Left cardiac atrium (tissue), 4 donors: Measurements from ENCODE around the gene ZDHHC14. TPM values are rescaled to one million over a fixed set of nuclear protein-coding genes. Genes with fewer than 3 reads are reported as not detected.
"Not testable (repeated sequence)": the region's sequence is repeated elsewhere in the genome, so short reads cannot be mapped to it uniquely, and the experiment has no call there.

ENCODE experiments used
- ATAC-seq, 2 donors: fragments of 200-7000 bp; cut with Tn5 transposase; one replicate each; pipeline ENCODE4 v1.9.1; 2020; ENCODE audit warnings: mild to moderate bottlenecking in 2 of 2, moderate library complexity in 2 of 2
- DNase-seq: peaks from one replicate; pipeline ENCODE4 v3.0.0-alpha.2; 2020
- intact Hi-C, 2 donors: fragments of 100-400 bp; cut with DNase I; formaldehyde crosslinking; loops; one replicate each; pipeline versions ENCODE4 v1.14.1 to v1.15.1; 2022 to 2023
- total RNA-seq, 2 donors: library from RNA; stranded (reverse); fragmentation: NEBNext Ultra II Directional; extraction: Animal tissue kit (Norgen Biotek cat#: 25700); gene quantifications; one replicate each; pipeline ENCODE4 v1.2.1, GENCODE V29; 2021
- donor health status: DM: no; HTN: yes; CAD: no.
- donor health status: DM: no; HTN: yes; CAD: no; lungs with severe emphysema.
- donor health status: DM: yes; HTN: yes; CAD: no.
- donor health status: Dilated cardiomyopathy.

Gene ZDHHC14
- total RNA-seq, 2 donors from 2014 or later, result 12.1 to 12.3 TPM

DNA sequence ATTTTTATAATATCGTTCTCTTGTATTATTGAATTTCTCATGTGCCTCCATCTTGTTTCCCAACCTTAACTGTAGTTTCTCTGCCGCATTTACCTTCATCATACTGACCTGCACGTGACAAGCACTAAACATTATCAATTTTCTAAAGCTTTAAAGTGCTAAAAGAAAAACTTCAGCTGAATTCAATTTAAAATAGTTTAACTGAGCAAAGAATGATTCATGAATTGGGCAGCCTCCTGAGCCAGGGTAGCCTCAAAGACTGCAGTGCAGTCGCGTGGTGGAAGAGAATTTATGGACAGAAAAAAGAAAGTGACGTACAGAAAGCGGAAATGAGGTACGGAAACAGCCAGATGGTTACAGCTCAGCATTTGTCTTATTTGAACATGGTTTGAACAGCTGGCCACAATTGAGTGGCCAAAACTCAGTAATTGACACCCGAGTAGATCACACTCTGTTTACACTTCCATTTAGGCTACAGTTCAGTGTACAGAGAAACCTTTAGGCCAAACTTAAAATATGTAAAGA, 4.2 kb upstream of the ZDHHC14 start:
- ATAC-seq, result no peak
- intact Hi-C loops, result loop anchor here in 1 of 2 donors (10.0 kb wide), 1 partner anchor 62 kb away; no protein-coding TSS in a partner anchor
- DNase-seq, result no peak

DNA sequence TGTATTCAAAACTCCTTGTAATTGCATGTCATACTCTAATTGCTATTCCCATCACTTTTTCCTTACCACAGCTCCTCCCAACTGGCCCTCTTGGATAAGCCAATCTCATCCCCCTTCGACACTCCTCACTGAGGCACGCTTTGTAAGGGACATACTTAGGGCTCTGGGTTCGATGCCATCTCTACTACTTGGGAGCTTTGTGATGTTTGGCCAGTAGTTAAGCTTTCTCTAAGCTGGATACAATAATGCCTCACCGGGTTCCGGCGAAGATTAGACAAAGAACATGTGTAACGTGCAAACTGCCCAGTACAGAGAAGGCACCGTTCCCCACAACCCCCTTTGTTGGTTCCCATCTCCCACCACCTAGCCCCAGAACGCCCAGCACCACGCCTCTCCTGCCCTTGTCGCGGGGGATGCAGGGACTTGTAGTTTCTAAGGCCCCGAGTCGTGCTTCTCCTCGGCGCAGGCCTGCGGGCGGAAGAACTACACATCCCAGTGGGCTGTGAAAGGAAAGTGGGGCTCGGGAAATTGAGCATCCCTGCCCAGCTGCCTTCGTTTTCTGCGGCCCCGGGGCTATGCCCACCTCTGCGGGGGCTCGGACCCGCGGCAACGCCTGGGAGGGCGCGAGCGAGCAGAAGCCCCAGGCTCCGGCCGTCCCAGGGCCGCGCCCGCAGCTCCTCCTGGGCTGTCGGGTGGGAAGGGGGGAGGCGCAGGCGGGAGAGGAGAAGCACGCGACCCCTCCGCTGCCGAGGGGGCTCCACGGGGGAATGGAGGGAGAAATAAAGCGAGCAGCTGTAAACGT, 1.1 kb upstream of the ZDHHC14 start:
- DNase-seq (peak; percentile 93), ATAC-seq (peak; percentile 89 to 95)
- intact Hi-C loops, result loop anchor here (2.0 to 10.0 kb wide), 5 partner anchors 57 to 287 kb away; partner anchors contain the start of gene TMEM242 (in 1 of the 2)

DNA sequence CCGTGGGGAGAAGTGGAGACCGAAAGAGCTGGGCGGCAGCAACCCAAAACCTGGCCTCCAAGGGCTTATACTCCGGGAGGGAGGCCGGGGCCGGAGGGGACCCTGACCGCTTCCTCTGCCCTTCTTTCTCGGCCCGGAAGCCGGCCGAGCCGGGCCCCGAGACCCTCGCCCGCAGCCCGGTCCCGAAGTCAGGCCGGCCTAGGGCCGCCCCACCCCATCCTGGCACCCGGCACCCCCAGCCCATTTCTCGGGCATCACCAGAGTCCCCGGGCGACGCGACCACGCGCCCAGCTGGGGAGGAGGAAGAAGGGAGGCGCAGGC, 572 bp upstream of the ZDHHC14 start:
- intact Hi-C loops, result loop anchor here in 1 of 2 donors (2.0 to 10.0 kb wide), 4 partner anchors 58 to 287 kb away; partner anchors contain the start of gene TMEM242
- no peak for DNase-seq
- peak; percentile 5 to 12 for ATAC-seq

DNA sequence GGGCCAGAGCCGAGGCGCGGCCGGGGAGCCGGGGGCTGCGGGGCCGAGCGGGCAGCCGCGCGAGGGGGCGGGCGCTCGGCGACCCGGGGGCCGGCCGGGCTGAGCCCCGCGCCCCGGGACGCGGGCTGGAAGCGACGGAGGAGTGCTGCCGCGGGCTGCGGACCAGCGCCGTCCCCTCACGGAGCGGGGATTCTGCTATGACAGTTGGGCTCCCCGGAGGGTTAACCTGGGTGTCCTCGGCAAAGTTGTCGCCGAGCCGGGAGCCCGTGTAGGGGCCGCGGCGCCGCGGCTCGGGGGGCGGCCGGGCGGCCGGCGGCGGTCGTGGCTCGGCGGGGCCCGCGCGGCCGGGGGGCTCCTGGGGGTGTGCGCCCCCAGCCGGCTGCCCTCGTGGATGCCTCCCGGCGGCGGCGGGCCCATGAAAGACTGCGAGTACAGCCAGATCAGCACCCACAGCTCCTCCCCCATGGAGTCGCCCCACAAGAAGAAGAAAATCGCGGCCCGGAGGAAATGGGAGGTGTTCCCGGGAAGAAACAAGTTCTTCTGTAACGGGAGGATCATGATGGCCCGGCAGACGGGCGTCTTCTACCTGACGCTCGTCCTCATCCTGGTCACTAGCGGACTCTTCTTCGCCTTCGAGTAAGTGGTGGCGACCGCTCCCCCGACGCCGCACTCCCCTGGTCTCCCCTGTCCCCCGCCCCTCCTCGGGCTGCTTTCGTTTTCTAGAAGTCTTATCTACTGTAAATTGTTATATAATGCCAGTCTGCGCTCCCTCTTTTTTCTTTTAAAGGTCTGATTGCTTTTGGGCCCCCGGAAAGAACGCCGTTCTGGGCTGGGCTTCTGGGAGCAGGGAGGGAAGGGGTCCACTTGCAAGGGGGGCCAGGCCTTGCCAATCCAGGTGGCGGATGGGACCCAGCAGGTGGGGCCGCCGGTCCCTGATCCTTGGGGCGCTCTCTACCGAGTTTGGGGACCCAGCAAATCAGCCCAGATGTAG, 936 bp downstream of the ZDHHC14 start:
- ATAC-seq (peak in 1 of 2 donors; percentile 3), DNase-seq (peak; percentile 78)
- intact Hi-C loops, result loop anchor here in 1 of 2 donors (2.0 to 10.0 kb wide), 4 partner anchors 59 to 285 kb away; partner anchors contain the start of gene TMEM242

DNA sequence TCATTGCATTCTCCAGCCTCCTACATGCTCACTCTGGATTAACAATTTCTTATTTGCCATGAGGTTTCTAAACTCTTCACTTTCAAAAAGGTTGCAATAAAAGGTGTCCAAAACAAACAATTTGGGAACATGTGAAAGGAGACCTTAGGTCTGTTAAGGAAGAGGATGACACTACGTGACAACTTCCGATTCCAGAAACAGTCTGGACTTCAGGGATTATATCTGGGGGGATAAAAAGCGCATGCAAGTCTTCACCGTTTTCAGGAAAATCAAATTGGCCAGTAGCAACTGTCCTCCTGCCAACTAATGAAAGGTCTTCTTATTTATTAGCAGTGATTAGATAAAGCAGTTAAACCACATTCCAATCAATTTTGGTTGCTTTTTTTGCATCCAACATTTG, 1.8 kb downstream of the ZDHHC14 start:
- intact Hi-C loops, result loop anchor here in 1 of 2 donors (5.0 to 10.0 kb wide), 3 partner anchors 162 to 284 kb away; no protein-coding TSS in a partner anchor
- ATAC-seq (no peak), DNase-seq (no peak)

DNA sequence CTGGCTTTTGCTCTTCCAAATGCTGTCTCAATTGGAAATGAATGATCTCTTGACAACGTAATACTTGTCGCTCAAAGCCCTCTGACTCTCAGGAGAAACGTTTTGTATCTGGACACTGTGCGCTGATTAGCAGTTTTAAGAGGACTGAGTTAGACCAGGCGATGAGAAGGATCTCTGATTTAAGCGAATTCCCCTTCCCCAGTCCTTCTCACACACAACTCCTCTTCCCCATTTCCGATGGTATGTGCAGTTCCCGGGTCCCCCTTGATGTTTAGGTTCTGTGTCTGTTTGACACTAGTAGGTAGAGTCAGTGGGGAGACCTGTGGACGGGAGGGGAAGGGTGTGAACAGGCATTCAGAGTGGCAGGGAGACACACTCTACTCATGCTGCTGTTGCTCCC, 2.5 kb downstream of the ZDHHC14 start:
- DNase-seq (no peak), ATAC-seq (no peak)
- intact Hi-C loops, result loop anchor here in 1 of 2 donors (5.0 to 10.0 kb wide), 3 partner anchors 161 to 284 kb away; no protein-coding TSS in a partner anchor

DNA sequence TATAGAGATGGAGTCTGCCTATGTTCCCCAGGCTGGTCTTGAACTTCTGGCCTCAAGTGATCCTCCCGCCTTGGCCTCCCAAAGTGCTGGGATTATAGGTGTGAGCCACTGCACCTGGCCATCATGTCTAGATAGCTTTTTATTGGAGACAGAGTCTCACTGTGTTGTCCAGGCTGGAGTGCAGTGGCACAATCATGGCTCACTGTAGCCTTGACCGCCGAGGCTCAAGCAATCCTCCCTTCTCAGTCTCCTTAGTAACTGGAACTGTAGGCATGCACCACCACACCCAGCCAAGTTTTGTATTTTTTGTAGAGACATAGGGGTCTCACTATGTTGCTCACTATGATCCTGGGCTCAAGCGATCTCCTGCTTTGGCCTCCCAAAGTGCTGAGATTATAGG, 4.0 kb downstream of the ZDHHC14 start:
- intact Hi-C loops, result loop anchor here in 1 of 2 donors (5.0 to 10.0 kb wide), 3 partner anchors 160 to 282 kb away; no protein-coding TSS in a partner anchor
- DNase-seq, ATAC-seq: not testable (repeated sequence)

DNA sequence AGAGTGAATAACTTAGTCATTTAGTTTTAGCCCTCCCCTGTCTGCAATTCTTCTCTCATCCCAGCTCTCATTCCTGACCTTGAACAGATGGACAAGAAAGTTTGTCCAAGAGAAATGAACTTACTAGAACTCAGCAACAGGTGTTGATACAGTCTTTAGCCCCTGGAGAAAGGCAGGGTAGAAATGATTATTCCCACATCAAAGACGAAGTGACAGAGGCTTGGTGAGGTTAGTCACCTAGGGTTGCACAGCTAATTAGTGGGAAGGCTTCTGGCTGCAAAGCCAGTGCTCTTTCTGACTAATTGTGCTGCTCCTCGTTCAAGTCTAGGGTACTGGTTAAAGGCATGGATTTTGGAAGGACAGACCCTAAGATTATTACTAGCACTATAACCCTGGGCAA, 4.5 kb downstream of the ZDHHC14 start:
- intact Hi-C loops, result loop anchor here in 1 of 2 donors (10.0 kb wide), 1 partner anchor 159 kb away; no protein-coding TSS in a partner anchor
- no peak for DNase-seq

DNA sequence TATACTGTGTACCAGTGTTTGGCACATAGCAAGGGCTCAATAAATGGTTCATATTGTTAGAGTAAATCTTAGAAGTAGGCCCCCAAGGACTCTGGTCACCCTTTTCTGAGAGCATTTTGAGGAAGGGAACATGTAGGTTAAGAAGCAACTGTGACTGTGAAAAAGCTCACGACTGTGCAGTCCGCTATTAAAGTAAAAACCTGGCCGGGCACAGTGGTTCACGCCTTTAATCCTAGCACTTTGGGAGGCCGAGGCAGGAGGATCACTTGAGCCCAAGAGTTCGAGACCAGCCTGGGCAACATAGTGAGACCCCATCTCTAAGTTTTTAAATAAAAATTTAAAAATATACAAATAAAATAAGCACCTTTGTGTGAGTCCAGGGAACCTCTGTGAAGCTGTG, 5.0 kb downstream of the ZDHHC14 start:
- DNase-seq (no peak), ATAC-seq (no peak)
- intact Hi-C loops, result loop anchor here in 1 of 2 donors (10.0 kb wide), 1 partner anchor 159 kb away; no protein-coding TSS in a partner anchor

More for the DNA sequence above, 4.5 kb downstream of the ZDHHC14 start:
- ATAC-seq, result no peak

DNA sequence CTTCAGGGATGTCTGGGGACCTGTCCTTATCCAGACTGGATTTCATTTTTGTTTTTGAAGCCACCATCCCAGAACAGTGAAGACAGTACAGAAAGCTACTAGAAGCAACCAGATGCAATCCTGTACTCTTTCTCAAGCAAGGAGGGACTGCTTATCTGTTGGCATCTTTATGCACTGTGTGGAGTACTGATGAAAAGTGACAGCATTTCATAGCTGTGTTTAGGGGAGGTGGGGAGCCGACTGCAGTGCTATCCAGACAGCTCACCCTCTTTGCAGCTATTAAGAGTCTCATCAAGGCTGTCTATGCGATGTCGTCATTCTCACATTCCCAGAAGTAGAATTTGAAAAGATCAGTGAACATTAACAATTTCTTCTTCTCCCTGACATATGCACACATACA, 5.5 kb downstream of the ZDHHC14 start:
- no peak for DNase-seq
- intact Hi-C loops, result loop anchor here in 1 of 2 donors (10.0 kb wide), 1 partner anchor 158 kb away; no protein-coding TSS in a partner anchor
- ATAC-seq, result peak in 1 of 2 donors; percentile 59

DNA sequence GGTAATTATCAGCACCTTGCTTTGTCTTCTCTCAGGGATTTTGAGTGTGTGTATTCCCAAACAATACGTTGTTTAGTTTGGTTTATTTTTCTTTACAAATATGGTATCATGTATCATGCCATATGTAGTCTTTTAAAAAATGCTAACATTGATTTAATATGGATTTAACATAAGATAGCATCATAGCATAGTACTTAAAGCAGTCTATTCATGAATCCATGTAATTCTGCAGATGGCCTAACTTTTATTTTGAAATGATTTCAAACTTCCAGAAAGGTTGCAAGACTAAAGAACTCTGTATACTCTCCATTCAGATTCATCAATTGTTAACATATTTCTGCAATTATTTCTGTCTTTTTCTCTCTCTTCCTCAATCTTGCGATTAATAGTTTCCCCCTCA, 7.9 kb downstream of the ZDHHC14 start:
- ATAC-seq, result no peak
- DNase-seq, result no peak
- intact Hi-C loops, result loop anchor here in 1 of 2 donors (10.0 kb wide), 1 partner anchor 156 kb away; no protein-coding TSS in a partner anchor

DNA sequence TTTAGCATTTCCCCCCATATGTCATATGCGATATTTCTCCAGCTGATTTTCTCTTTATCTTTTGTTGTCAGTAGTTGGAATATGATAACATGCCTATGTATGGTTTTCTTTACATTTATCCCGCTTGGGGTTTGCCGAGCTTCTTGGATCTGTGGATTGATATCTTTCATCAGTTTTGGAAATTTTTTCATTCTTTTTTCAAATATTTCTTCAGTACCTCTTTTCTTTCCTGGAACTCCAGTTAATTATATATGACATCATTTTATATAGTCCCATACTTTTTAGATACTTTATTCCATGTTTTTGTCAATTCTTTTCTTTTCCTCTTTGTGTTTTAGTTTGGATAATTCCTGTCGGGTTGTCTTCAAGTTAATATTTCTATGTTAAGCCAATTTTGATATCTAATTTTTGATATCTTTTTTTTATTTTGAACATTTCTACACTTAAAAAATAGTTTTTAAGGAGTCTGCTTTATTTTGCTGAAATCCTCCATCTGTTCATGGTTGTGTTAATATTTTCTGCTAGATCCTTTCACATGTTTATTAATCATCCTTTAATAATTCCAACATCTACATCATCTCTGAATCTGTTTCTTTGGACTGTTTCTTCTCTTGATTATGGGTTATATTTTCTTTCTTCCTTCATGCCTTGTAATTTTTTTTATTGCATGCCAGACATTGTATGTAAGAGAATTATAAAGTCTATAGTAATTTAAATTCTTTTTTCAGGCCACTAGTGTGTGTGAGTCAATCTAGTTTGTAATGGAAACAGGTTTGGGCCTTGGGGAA, 9.5 kb downstream of the ZDHHC14 start:
- ATAC-seq (no peak), DNase-seq (no peak)
- intact Hi-C loops, result loop anchor here in 1 of 2 donors (5.0 kb wide), 1 partner anchor 37 kb away; no protein-coding TSS in a partner anchor

DNA sequence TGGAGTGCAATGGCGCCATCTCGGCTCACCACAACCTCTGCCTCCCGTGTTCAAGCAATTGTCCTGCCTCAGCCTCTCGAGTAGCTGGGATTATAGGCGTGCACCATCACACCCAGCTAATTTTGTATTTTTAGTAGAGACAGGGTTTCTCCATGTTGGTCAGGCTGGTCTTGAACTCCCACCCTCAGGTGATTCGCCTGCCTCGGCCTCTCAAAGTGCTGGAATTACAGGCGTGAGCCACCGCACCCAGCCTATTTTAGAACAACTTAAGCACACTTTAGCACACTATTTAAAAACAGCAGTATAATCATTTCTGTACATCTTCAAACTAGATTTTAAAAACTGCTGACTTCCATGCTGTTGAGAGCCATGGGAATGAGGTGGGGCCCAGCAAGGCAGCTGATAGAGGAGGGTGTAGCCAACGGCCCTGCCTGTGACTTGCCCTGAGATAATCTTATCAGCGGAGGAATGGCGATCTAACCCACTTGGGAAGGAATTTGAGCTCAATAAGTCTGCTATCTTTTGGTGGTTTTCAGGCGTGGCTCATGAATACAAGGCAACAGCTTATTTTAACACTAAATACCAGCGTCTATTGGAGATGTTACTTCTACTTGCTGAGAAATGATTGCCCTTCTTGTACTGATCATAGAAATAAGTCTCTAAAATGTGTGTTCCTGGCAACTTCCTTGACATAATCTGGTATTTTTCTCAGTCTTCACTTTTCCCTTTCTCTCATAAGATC, 12.1 kb downstream of the ZDHHC14 start:
- intact Hi-C loops, result loop anchor here in 1 of 2 donors (5.0 kb wide), 1 partner anchor 34 kb away; no protein-coding TSS in a partner anchor
- no peak for DNase-seq
- peak; percentile 60 to 86 for ATAC-seq

DNA sequence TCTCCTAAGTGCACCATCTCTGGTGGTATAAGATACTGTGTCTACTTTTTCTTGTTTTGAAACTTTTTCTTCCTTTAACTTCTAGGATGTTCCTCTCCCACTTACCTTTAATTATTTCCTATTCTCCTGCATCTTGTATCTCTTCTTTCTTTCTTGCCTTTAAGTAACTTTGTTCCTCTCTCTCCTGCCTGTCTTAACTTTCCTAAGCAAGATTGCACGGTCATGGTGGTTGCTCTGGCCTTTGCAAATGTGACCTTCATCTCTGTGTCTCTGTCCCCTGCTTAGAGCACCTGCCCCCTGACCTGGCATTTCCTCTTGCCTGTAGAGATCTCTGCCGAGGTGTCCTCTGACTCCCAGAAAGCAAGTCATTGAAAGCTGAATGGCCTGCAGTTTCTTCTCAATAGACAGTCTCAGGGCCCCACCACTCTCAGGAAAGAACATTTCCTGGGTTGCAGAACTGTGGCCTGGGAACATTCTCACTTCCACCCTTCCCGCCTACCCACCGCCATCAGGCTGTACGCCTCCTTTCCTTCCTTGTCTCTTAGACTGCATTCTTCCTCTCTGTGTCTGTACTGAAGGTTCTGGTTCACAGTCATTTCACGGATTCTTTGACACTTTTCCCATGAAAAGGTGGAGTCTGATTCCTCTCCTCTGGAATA, 12.8 kb downstream of the ZDHHC14 start:
- DNase-seq (no peak), ATAC-seq (peak in 1 of 2 donors; percentile 45)
- intact Hi-C loops, result loop anchor here in 1 of 2 donors (5.0 kb wide), 1 partner anchor 34 kb away; no protein-coding TSS in a partner anchor

DNA sequence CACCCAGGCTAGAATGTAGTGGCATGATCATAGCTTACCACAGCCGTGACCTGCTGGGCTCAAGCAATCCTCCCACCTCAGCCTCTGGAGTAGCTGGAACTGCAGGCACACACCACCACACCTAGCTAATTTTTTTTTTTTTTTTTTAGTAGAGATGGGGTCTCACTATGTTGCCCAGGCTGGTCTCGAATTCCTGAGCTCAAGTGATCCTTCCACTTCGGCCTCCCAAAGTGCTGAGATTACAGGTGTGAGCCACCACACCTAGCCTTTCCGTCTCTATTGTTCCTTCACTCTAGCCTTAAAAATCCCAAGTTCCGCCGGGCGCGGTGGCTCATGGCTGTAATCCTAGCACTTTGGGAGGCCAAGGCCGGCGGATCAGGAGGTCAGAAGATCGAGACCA, 14.2 kb downstream of the ZDHHC14 start:
- intact Hi-C loops, ATAC-seq, DNase-seq: not testable (repeated sequence)

DNA sequence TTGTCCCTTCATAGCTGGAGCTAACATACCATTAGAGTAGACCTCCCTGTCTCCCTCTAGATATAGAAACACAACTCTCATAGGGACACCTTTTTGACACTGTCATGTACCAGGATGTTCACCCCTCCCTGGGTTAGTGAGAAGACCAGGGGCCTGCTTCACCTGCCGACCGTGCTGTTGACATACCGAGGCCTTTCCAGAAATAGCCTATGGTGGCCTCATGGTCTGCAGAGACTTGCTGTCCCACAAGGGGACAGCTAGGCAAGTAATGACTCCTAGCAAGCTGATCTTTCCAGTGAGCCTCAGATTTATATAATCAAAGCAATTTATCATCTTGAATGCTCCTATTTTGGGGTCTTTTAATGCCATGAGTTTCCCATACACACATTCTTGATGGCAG, 15.0 kb downstream of the ZDHHC14 start:
- intact Hi-C loops, result no loop called here
- ATAC-seq (no peak), DNase-seq (no peak)

DNA sequence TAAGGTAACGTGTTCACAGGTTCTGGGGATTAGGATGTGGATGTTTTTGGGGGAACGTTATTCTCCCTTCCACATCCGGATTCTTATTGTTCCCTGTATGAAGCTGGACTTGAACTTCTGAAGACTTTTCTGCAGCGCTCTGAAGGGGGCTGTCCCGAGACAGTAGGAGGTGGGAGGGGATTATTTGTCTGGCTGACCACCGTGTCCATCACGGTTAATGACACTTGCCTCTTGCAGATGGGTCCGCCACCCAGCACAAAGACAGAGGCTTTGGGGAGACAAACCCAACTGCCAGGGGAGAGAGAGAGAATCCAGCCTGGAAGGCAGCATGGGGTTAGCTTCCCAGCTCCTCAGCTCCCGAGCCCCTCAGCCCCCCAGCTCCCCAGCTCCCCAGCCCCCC, 16.7 kb downstream of the ZDHHC14 start:
- ATAC-seq (no peak), DNase-seq (no peak)
- intact Hi-C loops, result no loop called here
